Keratinocyte (primary cell): ENCODE results near the gene TTK.

ENCODE experiments used
- EZH2 ChIP-seq: IDR thresholded peaks from one replicate; pipeline ENCODE4 v1.6.1; 2012; ENCODE audit warnings: inconsistent platforms, mild to moderate bottlenecking, low read length, moderate library complexity
- TF ChIP-seq, protein P1 (sequence below), 3 experiments: IDR thresholded peaks in 1 of 3; conservative IDR thresholded peaks in 1 of 3; optimal IDR thresholded peaks in 1 of 3; 2 replicates in 2 of 3; 3 replicates in 1 of 3; pipeline versions ENCODE3 to v1.5.1; 2011; ENCODE audit warnings: low read length in 3 of 3, mild to moderate bottlenecking in 3 of 3, moderate library complexity in 2 of 3, control low read depth in 1 of 3, inconsistent platforms in 1 of 3; ENCODE audit not compliant: insufficient read depth in 2 of 3; ENCODE audit errors: extremely low read depth in 1 of 3

DNA sequence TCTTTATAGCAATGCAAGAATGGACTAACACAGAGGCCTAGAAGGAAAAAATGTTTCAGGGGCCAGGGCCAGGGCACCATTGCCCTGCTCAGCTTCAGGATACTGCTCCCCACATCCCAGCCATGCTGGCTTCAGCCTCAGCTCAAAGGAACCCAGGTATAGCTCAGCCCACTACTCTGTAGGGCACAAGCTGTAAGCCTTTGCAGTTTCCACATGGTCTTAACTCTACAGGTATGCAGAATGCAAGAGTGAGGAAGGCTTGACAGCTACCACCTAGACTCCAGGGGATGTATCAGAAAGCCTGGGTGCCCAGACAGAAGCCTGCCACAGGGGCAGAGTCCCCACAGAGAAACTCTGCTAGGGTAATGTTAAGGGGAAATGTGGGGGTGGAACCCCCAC, 10.5 kb upstream of the TTK start:
- TF ChIP-seq, protein P1, sequence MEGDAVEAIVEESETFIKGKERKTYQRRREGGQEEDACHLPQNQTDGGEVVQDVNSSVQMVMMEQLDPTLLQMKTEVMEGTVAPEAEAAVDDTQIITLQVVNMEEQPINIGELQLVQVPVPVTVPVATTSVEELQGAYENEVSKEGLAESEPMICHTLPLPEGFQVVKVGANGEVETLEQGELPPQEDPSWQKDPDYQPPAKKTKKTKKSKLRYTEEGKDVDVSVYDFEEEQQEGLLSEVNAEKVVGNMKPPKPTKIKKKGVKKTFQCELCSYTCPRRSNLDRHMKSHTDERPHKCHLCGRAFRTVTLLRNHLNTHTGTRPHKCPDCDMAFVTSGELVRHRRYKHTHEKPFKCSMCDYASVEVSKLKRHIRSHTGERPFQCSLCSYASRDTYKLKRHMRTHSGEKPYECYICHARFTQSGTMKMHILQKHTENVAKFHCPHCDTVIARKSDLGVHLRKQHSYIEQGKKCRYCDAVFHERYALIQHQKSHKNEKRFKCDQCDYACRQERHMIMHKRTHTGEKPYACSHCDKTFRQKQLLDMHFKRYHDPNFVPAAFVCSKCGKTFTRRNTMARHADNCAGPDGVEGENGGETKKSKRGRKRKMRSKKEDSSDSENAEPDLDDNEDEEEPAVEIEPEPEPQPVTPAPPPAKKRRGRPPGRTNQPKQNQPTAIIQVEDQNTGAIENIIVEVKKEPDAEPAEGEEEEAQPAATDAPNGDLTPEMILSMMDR (optimal IDR thresholded peaks at IDR 0.05 in 1 of 3, IDR thresholded peaks at IDR 0.05 in 1 of 3, conservative IDR thresholded peaks at IDR 0.05 in 1 of 3; ENCODE audit: extremely low read depth in 1 of 3, insufficient read depth in 2 of 3, low read length in 3 of 3): no peak
- no peak for TF ChIP-seq EZH2
